ENCODE data around the gene SLC2A11.

The SLC2A11 gene

DNA sequence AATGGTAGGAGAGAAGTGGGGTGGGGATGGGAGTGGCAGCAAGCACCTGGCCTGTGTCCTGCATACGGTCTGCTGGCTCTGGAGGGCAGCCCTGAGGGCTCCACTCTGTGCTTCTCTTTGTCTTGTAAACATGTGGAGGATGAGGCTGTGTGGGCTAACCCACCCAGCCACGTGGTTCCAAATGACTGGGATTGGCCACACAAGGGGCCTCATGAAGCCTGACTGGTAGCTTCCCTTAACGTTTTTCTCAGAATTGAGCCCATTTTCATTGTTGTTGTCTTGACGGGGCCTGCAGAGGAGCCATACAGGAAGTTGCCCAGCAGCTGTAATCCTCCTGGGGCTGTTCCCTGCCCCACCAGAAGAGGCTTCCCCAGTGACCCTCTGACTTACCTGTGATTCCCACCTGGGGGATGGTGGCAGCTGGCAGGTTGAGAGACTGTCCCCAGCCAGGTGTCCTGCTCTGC, 36.9 kb upstream of the SLC2A11 start:
- no peak overlapping the region for H3K4me3 ChIP-seq (ENCODE audit: low read length)
- no peak for DNase-seq (ENCODE audit: low read depth)
- TF ChIP-seq, protein P1, sequence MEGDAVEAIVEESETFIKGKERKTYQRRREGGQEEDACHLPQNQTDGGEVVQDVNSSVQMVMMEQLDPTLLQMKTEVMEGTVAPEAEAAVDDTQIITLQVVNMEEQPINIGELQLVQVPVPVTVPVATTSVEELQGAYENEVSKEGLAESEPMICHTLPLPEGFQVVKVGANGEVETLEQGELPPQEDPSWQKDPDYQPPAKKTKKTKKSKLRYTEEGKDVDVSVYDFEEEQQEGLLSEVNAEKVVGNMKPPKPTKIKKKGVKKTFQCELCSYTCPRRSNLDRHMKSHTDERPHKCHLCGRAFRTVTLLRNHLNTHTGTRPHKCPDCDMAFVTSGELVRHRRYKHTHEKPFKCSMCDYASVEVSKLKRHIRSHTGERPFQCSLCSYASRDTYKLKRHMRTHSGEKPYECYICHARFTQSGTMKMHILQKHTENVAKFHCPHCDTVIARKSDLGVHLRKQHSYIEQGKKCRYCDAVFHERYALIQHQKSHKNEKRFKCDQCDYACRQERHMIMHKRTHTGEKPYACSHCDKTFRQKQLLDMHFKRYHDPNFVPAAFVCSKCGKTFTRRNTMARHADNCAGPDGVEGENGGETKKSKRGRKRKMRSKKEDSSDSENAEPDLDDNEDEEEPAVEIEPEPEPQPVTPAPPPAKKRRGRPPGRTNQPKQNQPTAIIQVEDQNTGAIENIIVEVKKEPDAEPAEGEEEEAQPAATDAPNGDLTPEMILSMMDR (conservative IDR thresholded peaks at IDR 0.05; ENCODE audit: low read length) = no peak

DNA sequence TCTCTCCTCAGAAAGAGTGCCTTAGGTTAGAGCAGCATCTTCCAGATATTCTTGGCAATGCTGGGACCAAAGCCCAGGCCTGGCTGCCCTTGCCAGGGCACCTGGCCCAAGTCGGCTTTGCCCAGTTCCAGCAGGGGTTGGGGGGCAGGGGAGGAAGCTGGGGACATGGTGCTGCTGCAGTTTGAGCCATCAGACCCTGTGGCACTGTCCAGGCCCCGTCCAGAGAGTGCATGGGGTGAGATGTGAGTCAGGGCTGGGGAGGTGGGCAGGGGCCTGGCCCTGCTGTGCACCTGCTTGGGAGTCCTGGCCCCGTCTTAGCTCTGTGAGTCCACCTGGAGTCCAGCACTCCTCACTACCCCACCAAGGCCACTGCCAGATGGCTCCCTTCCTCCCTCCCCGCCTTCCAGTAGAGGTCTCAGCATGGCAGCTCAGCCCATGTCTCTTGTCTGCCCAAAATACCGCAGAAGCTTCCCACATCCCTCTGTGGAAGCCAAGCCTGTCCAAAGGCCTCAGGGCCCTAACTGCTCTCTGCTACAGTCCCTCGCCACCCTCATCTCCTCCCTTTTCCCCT, 35.5 kb upstream of the SLC2A11 start:
- no peak for DNase-seq (ENCODE audit: low read depth)
- TF ChIP-seq, protein P1 (conservative IDR thresholded peaks at IDR 0.05; ENCODE audit: low read length) = no peak
- H3K4me3 ChIP-seq (ENCODE audit: low read length) = no peak overlapping the region

DNA sequence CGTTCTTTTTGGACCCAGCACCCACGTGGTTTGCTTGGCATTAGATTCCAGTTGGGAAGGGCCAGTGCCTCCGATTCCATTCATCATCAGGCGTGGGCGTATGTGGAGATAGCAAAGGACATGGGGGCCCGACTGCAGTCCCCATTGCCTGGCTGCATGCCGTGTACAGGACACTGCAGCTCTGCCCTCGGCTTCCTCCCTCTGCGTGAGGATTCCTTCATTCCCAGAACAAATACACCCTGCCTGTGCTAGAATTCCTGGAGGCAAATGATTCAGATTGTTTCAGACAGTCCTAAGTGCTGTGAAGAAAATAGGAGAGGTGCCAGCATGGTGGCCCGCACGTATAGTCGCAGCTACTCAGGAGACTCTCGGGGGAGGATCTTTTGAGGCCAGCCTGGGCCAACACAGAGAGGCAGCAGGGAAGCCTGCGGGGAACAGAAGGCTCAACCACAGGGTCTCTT, 34.3 kb upstream of the SLC2A11 start:
- no peak for DNase-seq (ENCODE audit: low read depth)
- TF ChIP-seq, protein P1 (conservative IDR thresholded peaks at IDR 0.05; ENCODE audit: low read length) = no peak
- no peak overlapping the region for H3K4me3 ChIP-seq (ENCODE audit: low read length)

DNA sequence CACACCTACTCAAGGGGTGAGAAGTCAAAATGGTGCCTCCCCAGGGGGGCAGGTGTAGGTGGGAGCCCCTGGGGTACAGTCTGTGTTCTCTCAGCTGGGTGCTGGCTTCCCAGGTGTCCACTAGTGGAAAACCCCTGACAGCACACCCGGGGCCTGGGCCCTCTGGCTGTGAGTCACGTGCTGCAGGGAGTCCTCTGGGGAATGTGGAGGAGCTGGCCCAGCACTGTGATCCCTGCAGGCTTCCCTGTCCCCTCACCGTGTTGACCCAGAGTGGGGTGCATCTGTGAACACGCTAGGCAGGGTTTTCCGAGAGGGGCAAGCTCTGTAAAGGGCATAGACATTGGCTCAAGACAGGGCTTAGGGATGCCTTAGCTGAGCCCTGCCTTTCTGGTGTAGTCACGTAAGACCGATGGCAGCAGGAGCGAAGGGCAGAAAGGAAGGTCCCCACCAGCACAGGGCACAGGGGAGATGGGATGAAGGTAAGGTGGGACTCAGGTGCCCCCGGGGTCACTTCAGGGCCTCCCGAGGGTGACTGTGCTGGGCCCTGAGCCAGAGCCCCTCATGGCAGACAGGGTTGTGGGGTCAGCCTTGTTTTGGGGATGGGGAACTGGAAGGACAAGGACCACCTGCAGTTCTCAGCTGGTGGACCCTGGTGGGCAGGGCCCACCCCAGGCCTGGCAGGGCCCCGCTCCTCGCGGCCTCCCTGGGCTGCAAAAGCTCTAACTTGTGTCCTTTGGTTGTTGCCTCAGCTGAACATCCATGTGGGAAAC, 33.0 kb upstream of the SLC2A11 start:
- no peak for DNase-seq (ENCODE audit: low read depth)
- H3K4me3 ChIP-seq (ENCODE audit: low read length) = no peak overlapping the region
- TF ChIP-seq, protein P1 (conservative IDR thresholded peaks at IDR 0.05; ENCODE audit: low read length) = no peak

DNA sequence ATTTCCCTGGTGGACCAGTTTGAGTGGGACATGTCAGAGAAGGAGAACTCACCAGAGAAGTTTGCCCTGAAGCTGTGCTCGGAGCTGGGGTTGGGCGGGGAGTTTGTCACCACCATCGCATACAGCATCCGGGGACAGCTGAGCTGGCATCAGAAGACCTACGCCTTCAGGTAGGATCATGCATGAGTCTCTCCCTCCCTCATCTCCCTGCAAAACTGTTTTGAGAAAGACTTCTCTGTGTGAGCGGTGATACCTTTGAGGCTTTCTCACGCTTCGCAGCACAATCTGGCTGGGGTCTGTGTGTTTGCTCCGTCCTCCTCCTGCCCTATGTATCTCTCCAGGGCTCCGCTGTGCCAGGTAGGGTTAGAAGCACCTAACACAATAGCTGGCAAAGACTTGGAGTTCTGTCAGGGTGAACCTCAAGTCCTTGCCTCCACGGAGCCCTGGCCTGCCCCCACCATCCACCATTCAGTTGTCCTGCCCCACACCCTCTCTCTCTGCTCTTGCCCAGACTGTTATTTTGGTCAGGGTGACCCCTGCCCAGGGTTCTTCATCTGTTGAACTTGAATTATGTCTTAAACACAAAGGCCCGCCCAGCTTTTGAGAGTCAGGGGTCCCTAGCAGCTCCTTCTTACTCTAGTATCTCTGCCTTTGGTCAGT, 32.3 kb upstream of the SLC2A11 start:
- no peak for DNase-seq (ENCODE audit: low read depth)
- no peak overlapping the region for H3K4me3 ChIP-seq (ENCODE audit: low read length)
- TF ChIP-seq, protein P1 (conservative IDR thresholded peaks at IDR 0.05; ENCODE audit: low read length) = no peak

DNA sequence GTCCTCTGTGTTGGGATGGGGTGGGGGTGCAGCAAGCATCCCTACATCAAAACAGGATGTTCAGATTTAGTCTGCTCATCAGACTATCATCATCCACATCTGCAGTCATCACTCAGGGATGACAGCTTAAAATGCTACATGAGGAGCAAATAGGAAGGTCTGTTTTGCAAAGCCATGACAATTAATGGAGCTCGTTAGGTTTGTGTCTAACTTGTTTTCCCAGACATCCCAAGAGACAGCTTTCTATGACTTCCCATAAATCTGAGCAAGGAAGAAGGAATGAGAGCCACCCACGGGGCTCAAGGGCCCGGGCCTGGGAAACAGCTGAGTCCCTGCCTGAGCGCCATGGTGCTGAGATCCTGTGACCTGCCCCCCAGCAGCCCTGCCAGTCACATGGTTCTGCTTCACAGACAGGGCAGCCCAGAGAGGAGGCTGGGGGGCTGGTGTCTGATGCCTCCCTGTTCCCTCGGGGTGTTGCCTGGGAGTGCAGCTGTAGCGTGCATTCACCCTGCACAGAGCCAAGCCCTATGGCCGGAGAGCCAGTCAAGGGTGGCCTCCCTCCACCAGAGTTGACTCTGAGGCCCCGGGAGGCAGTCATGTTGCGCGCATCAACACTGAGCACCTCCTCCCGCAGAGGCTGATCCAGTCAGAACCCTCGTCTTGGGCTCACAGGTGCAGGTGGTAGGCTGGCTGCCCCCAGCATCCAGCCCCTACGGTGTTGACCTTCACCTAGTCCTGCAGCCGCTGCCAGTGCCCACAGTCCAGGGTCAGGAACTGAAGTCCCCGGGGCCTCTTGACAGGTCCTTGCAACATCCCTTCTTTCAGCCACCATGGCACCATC, 30.9 kb upstream of the SLC2A11 start:
- TF ChIP-seq, protein P1 (conservative IDR thresholded peaks at IDR 0.05; ENCODE audit: low read length) = no peak
- DNase-seq (ENCODE audit: low read depth) = peak; percentile 75
- H3K4me3 ChIP-seq (ENCODE audit: low read length) = no peak overlapping the region

All from AG10803 (cell line).